Stimulated activated CD4-positive, alpha-beta T cell treated with anti-CD3 and anti-CD28 coated beads, Interleukin-4, amount 100 ng/mL, for 24 hours (primary cell): ENCODE data around the gene PTP4A1.
A peak's percentile ranks its signal among the peaks of the same experiment; 100 is the strongest.
"Not testable (repeated sequence)": the region's sequence is repeated elsewhere in the genome, so short reads cannot be mapped to it uniquely, and the experiment has no call there.

ENCODE experiments used
- DNase-seq: peaks from one replicate; pipeline ENCODE4 v3.0.0-alpha.2; 2020

The PTP4A1 gene

GRCh38 chr6:63584566-63584965, 12.3 kb downstream of the PTP4A1 start:
- DNase-seq, result no peak

GRCh38 chr6:63585652-63586051, 13.4 kb downstream of the PTP4A1 start:
- DNase-seq, result not testable (repeated sequence)

DNA sequence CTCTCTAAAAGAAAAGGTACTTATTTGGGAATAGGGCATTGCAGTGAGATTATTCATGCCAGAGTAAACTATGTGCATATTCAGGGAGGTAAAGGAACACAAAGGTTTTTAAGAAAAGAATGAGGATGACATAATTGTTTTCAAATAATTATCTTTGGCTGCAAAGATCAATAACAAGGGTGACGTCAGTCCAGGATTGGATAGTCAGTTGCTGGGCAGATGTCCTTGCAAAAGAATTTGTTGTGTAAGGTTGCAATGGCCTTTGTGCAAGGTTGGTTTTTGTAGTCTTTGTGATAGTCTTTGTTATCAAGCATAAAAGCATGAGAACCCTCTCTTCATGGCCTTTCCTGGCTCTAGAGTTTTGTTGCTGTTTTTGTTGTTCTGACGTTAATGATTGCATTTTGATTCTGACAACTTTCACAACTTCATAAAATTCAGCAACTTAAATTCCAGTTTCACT, 17.7 kb downstream of the PTP4A1 start:
- DNase-seq, result no peak

- DNase-seq, result no peak
Observed at GRCh38 chr6:63592886-63593285, 20.6 kb downstream of the PTP4A1 start.

- DNase-seq, result no peak
Observed at GRCh38 chr6:63597141-63598048, 25.1 kb downstream of the PTP4A1 start.

DNA sequence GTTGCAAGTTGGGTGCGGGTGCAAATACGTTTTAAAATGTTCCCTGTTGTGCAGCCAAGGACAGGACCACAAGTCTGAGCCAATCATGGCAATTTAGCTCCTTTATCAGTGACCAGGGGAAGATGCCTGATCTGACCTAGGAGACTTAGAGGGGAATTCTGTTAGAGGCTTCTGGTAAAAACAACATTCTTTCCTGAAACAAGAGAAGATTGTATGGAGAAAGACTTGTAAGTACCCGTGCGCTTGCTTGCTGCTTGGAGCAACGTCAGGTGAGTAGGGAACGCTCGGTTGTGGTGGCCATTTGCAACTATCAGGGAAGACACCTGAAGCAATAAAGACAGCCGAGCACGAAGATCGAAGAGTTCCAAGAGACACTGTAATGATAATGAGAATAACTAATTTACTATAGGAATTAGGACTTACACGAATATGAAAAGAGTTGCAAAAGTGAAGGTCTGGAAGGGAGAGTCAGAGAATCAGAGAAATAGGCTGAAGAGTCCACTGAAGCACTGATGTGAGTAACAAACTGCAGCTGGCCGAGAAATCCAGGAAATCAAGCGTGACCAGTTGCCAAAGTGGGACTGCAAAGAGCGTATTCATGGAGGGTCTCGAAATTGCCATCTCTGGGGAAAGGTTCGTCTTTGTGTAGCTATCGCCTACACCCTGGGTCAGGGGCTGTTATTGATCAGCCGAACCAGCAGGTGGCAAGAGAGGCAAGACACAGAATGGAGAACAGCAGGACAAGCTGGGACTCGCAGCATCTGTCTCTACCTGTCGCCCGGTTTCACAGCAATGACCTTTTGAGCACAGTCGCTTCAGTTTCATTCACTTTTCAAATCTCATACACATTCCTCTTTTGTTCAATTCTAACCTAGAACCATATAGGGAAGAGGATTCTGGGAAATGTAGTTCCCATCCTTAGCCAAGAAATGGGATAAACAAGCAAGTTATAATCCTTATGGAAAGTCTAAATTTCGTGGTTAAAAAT, 26.1 kb downstream of the PTP4A1 start:
- peak; percentile 78 for DNase-seq

GRCh38 chr6:63599243-63599642, 27.0 kb downstream of the PTP4A1 start:
- no peak for DNase-seq

DNA sequence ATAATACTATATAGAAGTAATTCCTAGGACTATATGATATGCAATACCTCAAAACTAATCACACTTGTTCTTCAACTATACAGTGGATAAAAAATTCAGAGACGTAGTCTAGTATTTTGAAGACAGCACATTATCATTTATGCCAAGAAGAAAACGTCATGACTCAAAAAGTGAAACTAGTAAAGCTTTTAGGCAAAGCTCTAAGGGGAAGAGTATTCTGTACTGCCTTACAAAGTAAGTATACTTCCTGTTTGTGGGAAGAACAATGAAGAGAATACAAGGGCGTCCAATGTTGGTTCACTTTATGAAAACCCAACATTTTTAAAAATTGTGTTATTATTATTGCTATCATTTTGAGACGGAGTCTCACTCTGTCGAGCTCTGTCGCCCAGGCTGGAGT, 27.9 kb downstream of the PTP4A1 start:
- DNase-seq, result no peak

DNA sequence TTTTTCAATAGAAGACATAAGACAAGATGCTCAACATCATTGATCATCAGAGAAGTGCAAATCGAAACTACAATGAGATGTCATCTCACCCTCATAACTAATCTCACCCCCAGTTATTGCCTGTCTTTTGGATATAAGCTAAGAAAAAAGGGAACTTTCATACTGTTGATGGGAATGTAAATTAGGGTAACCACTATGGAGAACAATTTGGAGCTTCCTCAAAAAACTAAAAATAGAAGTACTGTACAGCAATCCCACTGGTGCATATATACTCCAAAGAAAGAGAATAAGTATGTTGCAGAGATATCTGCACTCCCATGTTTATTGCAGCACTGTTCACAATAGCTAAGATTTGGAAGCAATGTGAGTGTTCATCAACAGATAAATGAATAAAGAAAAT, 37.0 kb downstream of the PTP4A1 start:
- DNase-seq, result no peak

GRCh38 chr6:63610944-63611343, 38.7 kb downstream of the PTP4A1 start:
- DNase-seq, result no peak

DNA sequence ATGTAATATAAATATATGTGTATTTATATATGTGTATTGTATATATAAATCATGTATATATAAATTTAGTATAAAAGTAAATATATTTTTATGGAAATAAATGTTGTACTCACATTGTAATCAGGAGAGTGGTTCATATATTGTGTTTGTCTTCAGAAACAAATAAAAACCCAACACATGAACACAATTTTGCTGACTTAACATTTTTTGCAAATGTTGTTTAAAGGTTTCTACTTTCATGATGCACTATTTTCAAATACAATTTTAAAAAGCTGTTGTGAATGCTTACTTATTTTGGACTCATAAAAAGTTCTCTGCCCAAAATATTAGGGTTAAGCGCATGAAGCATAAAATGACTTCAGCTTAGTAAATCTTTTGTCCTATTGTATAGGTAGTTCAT, 39.3 kb downstream of the PTP4A1 start:
- DNase-seq, result no peak

- DNase-seq, result no peak
Observed at GRCh38 chr6:63615590-63615989, 43.3 kb downstream of the PTP4A1 start.
